NCI-H526 treated with DMSO at 0.1 percent for 48 hours (cell line): ENCODE measurements around the gene STX8.
"Not testable (repeated sequence)": the region's sequence is repeated elsewhere in the genome, so short reads cannot be mapped to it uniquely, and the experiment has no call there.

ENCODE experiments used
- DNase-seq: peaks from one replicate; lab custom pipeline; 2025; lab: John Stamatoyannopoulos, UW

Gene STX8

GRCh38 chr17:9401434-9401833 lies 174.2 kb downstream of the STX8 start:
- no peak for DNase-seq

- DNase-seq = no peak
Observed at GRCh38 chr17:9389111-9389527, 186.5 kb downstream of the STX8 start.

- no peak for DNase-seq
Observed at GRCh38 chr17:9386401-9386800, 189.2 kb downstream of the STX8 start.

- no peak for DNase-seq
Observed at GRCh38 chr17:9383826-9384225, 191.8 kb downstream of the STX8 start.

- no peak for DNase-seq
Observed at GRCh38 chr17:9382626-9383025, 193.0 kb downstream of the STX8 start.

- DNase-seq = no peak
Observed at GRCh38 chr17:9381068-9381467, 194.6 kb downstream of the STX8 start.

- DNase-seq = no peak
Observed at GRCh38 chr17:9380361-9380760, 195.3 kb downstream of the STX8 start.

- not testable (repeated sequence) for DNase-seq
Observed at GRCh38 chr17:9376177-9376576, 199.4 kb downstream of the STX8 start.

- peak; percentile 64 for DNase-seq
Observed at GRCh38 chr17:9371019-9371418, 204.6 kb downstream of the STX8 start.

- DNase-seq = peak; percentile 70
Observed at GRCh38 chr17:9370467-9370866, 205.2 kb downstream of the STX8 start.

GRCh38 chr17:9368631-9369030 lies 207.0 kb downstream of the STX8 start:
- DNase-seq = no peak

- no peak for DNase-seq
Observed at GRCh38 chr17:9367156-9367555, 208.5 kb downstream of the STX8 start.

GRCh38 chr17:9364837-9365430 lies 210.7 kb downstream of the STX8 start:
- DNase-seq = no peak

- DNase-seq = peak; percentile 73
Observed at GRCh38 chr17:9363440-9364350, 211.9 kb downstream of the STX8 start.

- no peak for DNase-seq
Observed at GRCh38 chr17:9361188-9361955, 214.2 kb downstream of the STX8 start.

GRCh38 chr17:9360677-9361081 lies 214.9 kb downstream of the STX8 start:
- DNase-seq = no peak

- DNase-seq = peak; percentile 64
Observed at GRCh38 chr17:9356488-9356911, 219.1 kb downstream of the STX8 start.

- DNase-seq = no peak
Observed at GRCh38 chr17:9355846-9356245, 219.8 kb downstream of the STX8 start.

- DNase-seq = not testable (repeated sequence)
Observed at GRCh38 chr17:9355231-9355630, 220.4 kb downstream of the STX8 start.

GRCh38 chr17:9350080-9350479 lies 225.5 kb downstream of the STX8 start:
- no peak for DNase-seq

- no peak for DNase-seq
Observed at GRCh38 chr17:9346296-9346926, 229.2 kb downstream of the STX8 start.

- no peak for DNase-seq
Observed at GRCh38 chr17:9343516-9343915, 232.1 kb downstream of the STX8 start.
